Lung (tissue), 12 donors: ENCODE measurements around the gene RPS6KA2. TPM values are rescaled to one million over a fixed set of nuclear protein-coding genes. Genes with fewer than 3 reads are reported as not detected.

Experiments
- ATAC-seq: fragments of 200-7000 bp; cut with Tn5 transposase; one replicate; pipeline ENCODE4 v1.9.1; 2020; ENCODE audit warnings: moderate number of reproducible peaks; ENCODE audit not compliant: insufficient read depth, low FRiP score
- DNase-seq, 3 donors: peaks; one replicate each; pipeline ENCODE4 v3.0.0-alpha.2; 2013 to 2017
- H3K27ac ChIP-seq, 2 donors: one replicate each; pipeline ENCODE4 v1.5.1; 2013; ENCODE audit warnings: mild to moderate bottlenecking in 2 of 2, moderate library complexity in 2 of 2, control low read depth in 1 of 2, inconsistent platforms in 1 of 2, low read depth in 1 of 2, low read length in 1 of 2
- H3K27me3 ChIP-seq, 3 donors: one replicate each; pipeline ENCODE4 v1.5.1; 2013; ENCODE audit warnings: low read length in 2 of 3; ENCODE audit not compliant: control insufficient read depth in 3 of 3, insufficient read depth in 3 of 3
- H3K36me3 ChIP-seq, 4 donors: one replicate each; pipeline ENCODE4 v1.5.1; 2013; ENCODE audit warnings: low read length in 4 of 4, mild to moderate bottlenecking in 1 of 4, moderate library complexity in 1 of 4; ENCODE audit not compliant: control insufficient read depth in 4 of 4, insufficient read depth in 4 of 4
- H3K4me1 ChIP-seq, 5 donors: one replicate each; pipeline ENCODE4 v1.5.1; 2013; ENCODE audit warnings: low read length in 5 of 5, mild to moderate bottlenecking in 2 of 5, moderate library complexity in 1 of 5; ENCODE audit not compliant: control insufficient read depth in 5 of 5, insufficient read depth in 5 of 5
- H3K4me3 ChIP-seq: one replicate; pipeline ENCODE4 v1.5.1; 2013; ENCODE audit warnings: mild to moderate bottlenecking, control low read depth, moderate library complexity
- H3K9ac ChIP-seq, 2 donors: one replicate each; pipeline ENCODE4 v1.5.1; 2013; ENCODE audit warnings: low read length in 2 of 2, control low read depth in 1 of 2; ENCODE audit not compliant: insufficient read depth in 1 of 2
- H3K9me3 ChIP-seq, 4 donors: one replicate each; pipeline ENCODE4 v1.5.1; 2013; ENCODE audit warnings: low read length in 3 of 4, mild to moderate bottlenecking in 1 of 4, moderate library complexity in 1 of 4; ENCODE audit not compliant: control insufficient read depth in 4 of 4, insufficient read depth in 3 of 4
- WGBS, 2 donors: extraction: QIAGEN DNeasy Blood & Tissue Kit; methylation state at CpG; one replicate each; pipeline ENCODE4 v1.1.7; 2013; 5-methylcytosine and 5-hydroxymethylcytosine counted together
- polyA plus RNA-seq, 2 donors: library from polyadenylated mRNA; stranded (reverse); fragments of 200-250 nt; gene quantifications; one replicate each; pipeline ENCODE4 v1.2.1, GENCODE V29; 2013
- total RNA-seq, 2 donors: library from RNA; depleted of rRNA in 1 of 2; stranded (reverse); fragments of >200 nt in 1 of 2; gene quantifications; one replicate each; pipeline ENCODE4 v1.2.1, GENCODE V29; 2014 to 2021
- TF ChIP-seq, protein P1 (sequence below): IDR thresholded peaks from 2 replicates; pipeline ENCODE4 v1.5.1; 2012; ENCODE audit warnings: mild to moderate bottlenecking; ENCODE audit errors: control extremely low read depth, extremely low read depth
- donor health status: control.
- donor health status: control.
- donor health status: Bipolar disorder and iron deficiency.
- donor health status: healthy.
- donor health status: DM: yes; HTN: yes; CAD: no.

RPS6KA2 gene
- total and polyA plus RNA-seq, 4 donors: 61.9 to 185 (median 105) TPM

GRCh38 chr6:166505133-166505905, 121.7 kb downstream of the RPS6KA2 start:
- TF ChIP-seq, protein P1, sequence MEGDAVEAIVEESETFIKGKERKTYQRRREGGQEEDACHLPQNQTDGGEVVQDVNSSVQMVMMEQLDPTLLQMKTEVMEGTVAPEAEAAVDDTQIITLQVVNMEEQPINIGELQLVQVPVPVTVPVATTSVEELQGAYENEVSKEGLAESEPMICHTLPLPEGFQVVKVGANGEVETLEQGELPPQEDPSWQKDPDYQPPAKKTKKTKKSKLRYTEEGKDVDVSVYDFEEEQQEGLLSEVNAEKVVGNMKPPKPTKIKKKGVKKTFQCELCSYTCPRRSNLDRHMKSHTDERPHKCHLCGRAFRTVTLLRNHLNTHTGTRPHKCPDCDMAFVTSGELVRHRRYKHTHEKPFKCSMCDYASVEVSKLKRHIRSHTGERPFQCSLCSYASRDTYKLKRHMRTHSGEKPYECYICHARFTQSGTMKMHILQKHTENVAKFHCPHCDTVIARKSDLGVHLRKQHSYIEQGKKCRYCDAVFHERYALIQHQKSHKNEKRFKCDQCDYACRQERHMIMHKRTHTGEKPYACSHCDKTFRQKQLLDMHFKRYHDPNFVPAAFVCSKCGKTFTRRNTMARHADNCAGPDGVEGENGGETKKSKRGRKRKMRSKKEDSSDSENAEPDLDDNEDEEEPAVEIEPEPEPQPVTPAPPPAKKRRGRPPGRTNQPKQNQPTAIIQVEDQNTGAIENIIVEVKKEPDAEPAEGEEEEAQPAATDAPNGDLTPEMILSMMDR: no peak
- WGBS, 2 donors: 95 to 98% methylated on average over 28 of the region's 28 CpGs
- H3K27ac ChIP-seq: no peak overlapping the region
- ATAC-seq (no peak), DNase-seq (no peak)
- H3K4me1 ChIP-seq: peaks cover 0 to 5% (median 0%) of the 10 kb centered on the region in 5 donors
- H3K36me3 ChIP-seq: peaks cover 0 to 68% (median 19%) of the 10 kb centered on the region in 4 donors
- no peaks in the 10 kb centered on the region for H3K9me3 ChIP-seq
- H3K4me3 ChIP-seq: no peak overlapping the region
- no peak overlapping the region for H3K9ac ChIP-seq
- H3K27me3 ChIP-seq: no peaks in the 10 kb centered on the region

DNA sequence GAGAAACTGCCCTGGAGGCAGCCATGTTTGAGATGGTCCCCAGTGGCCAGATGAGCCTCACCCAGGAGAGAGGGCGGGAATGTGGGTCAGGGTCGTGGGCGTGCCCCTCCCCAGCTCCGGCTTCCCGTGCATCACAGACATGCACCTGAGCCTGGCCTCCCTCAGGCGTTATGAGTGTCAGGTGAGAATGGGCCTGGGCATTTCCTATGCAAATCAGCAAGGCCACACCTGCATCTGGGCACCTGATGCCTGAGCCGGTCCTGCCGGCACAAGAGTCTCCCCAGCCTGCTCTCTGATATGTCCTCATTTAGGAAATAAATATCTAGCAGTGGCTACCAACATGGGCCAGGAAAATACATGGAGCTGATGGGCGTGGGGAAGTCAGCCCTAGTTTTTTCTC, 123.0 kb downstream of the RPS6KA2 start:
- DNase-seq: no peak
- no peak for ATAC-seq
- 91 to 95% methylated on average over 9 of the region's 9 CpGs for WGBS, 2 donors

DNA sequence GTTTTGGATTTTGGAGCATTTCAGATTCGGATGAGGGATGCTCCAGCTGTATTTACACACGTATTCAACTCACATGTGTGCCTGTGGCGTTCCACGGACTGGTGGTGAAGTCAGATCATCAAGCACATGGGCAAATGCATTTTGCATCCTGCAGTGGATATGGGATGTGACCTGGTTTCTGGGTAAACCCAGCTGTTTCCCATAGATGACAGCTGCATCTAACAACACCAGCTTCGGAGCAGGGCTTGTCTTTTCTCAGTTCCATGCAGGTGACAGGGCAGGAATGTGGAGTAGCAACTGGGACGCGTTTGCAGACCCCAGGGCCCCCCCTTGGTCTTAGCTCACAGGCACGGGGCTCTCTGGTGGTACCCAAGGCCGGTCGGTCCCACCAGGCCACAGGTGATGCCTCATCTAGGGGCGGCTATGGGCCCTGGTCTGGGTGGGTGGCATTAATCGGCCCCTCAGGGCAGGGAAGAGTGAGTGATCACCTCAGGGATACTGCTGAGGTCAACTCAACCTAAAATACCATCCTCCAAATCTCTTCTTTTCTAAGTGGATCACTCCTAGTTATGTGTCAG, 123.8 kb downstream of the RPS6KA2 start:
- peaks cover 4 to 76% (median 15%) of the 10 kb centered on the region in 4 donors for H3K36me3 ChIP-seq
- TF ChIP-seq, protein P1: no peak
- 88 to 92% methylated on average over 12 of the region's 12 CpGs for WGBS, 2 donors

More for the DNA sequence above, 123.0 kb downstream of the RPS6KA2 start:
- H3K9me3 ChIP-seq: no peaks in the 10 kb centered on the region
- H3K27ac ChIP-seq: no peak overlapping the region
- no peaks in the 10 kb centered on the region for H3K27me3 ChIP-seq
- TF ChIP-seq, protein P1: no peak
- H3K4me3 ChIP-seq: no peak overlapping the region
- H3K4me1 ChIP-seq: peaks cover 0 to 5% (median 0%) of the 10 kb centered on the region in 5 donors
- H3K36me3 ChIP-seq: peaks cover 0 to 76% (median 18%) of the 10 kb centered on the region in 4 donors
- H3K9ac ChIP-seq: no peak overlapping the region

More for the DNA sequence above, 123.8 kb downstream of the RPS6KA2 start:
- Histone ChIP-seq H3K4me1 (peaks cover 0 to 5% (median 0%) of the 10 kb centered on the region in 5 donors), H3K27me3 (no peaks in the 10 kb centered on the region), H3K9ac (no peak overlapping the region), H3K9me3 (no peaks in the 10 kb centered on the region), H3K4me3 (no peak overlapping the region), H3K27ac (no peak overlapping the region)
- DNase-seq (no peak), ATAC-seq (no peak)
